SJSA1 (cell line): ENCODE data around the gene LDB1. TPM values are rescaled to one million over a fixed set of nuclear protein-coding genes. Genes with fewer than 3 reads are reported as not detected.

Experiments used
- DNase-seq, 2 experiments: peaks; one replicate each; pipeline ENCODE4 v3.0.0-alpha.2; 2015 to 2020; ENCODE audit warnings: low spot score in 2 of 2, low read depth in 1 of 2
- H3K27ac ChIP-seq: fragments of 250-450 bp; sonication (Bioruptor Pico); 2 replicates; pipeline ENCODE4 v1.5.1; 2020; ENCODE audit warnings: mild to moderate bottlenecking, moderate library complexity
- H3K27me3 ChIP-seq: fragments of 250-450 bp; sonication (Bioruptor Pico); replicated peaks from 2 replicates; pipeline ENCODE4 v1.5.1; 2020; ENCODE audit warnings: mild to moderate bottlenecking, moderate library complexity
- H3K36me3 ChIP-seq: fragments of 250-450 bp; sonication (Bioruptor Pico); 2 replicates; pipeline ENCODE4 v1.5.1; 2020; ENCODE audit warnings: mild to moderate bottlenecking
- H3K4me1 ChIP-seq: fragments of 250-450 bp; sonication (Bioruptor Pico); replicated peaks from 2 replicates; pipeline ENCODE4 v1.6.1; 2021; ENCODE audit warnings: mild to moderate bottlenecking
- H3K4me3 ChIP-seq: fragments of 250-450 bp; sonication (Bioruptor Pico); 2 replicates; pipeline ENCODE4 v1.5.1; 2020; ENCODE audit warnings: mild to moderate bottlenecking
- H3K9me3 ChIP-seq: fragments of 250-450 bp; sonication (Bioruptor Pico); replicated peaks from 2 replicates; pipeline ENCODE4 v1.5.1; 2020; ENCODE audit warnings: mild to moderate bottlenecking
- total RNA-seq: library from RNA; depleted of rRNA; stranded (reverse); fragments of >200 nt; shearing (Covaris generic); gene quantifications from 2 replicates; pipeline ENCODE4 v1.2.3, GENCODE V29; 2014

LDB1 gene
- total RNA-seq, 1 experiment from 2014 or later, result 29.0 TPM

- H3K4me3 ChIP-seq, result peak overlapping the region; percentile 53
- no peak for DNase-seq
- H3K27me3 ChIP-seq, result no peaks in the 10 kb centered on the region
- no peaks in the 10 kb centered on the region for H3K9me3 ChIP-seq
- peaks cover 56% of the 10 kb centered on the region for H3K4me1 ChIP-seq
- peak overlapping the region; percentile 57; the same call in 1 of the 2 replicates for H3K27ac ChIP-seq
- H3K36me3 ChIP-seq, result peaks cover 44% of the 10 kb centered on the region
Measured at GRCh38 chr10:102113261-102113955, 6.8 kb downstream of the LDB1 start.

- H3K27ac ChIP-seq, result no peak overlapping the region
- H3K27me3 ChIP-seq, result no peaks in the 10 kb centered on the region
- peaks cover 51% of the 10 kb centered on the region for H3K36me3 ChIP-seq
- H3K4me3 ChIP-seq, result no peak overlapping the region
- H3K9me3 ChIP-seq, result no peaks in the 10 kb centered on the region
- DNase-seq, result no peak
- peaks cover 45% of the 10 kb centered on the region for H3K4me1 ChIP-seq
Measured at GRCh38 chr10:102112210-102112817, 7.9 kb downstream of the LDB1 start.

GRCh38 chr10:102111276-102111675 is 8.9 kb downstream of the LDB1 start:
- DNase-seq, result no peak
- no peaks in the 10 kb centered on the region for H3K27me3 ChIP-seq
- H3K4me1 ChIP-seq, result peaks cover 36% of the 10 kb centered on the region
- H3K4me3 ChIP-seq, result no peak overlapping the region
- H3K9me3 ChIP-seq, result no peaks in the 10 kb centered on the region
- no peak overlapping the region for H3K27ac ChIP-seq
- peaks cover 54% of the 10 kb centered on the region for H3K36me3 ChIP-seq

- Histone ChIP-seq H3K36me3 (peaks cover 59% of the 10 kb centered on the region), H3K4me3 (no peak overlapping the region), H3K27ac (no peak overlapping the region)
Measured at GRCh38 chr10:102109166-102110116, 10.7 kb downstream of the LDB1 start.

GRCh38 chr10:102106998-102107397 is 13.2 kb downstream of the LDB1 start:
- Histone ChIP-seq H3K27ac (no peak overlapping the region), H3K4me3 (no peak overlapping the region)

More at GRCh38 chr10:102109166-102110116, 10.7 kb downstream of the LDB1 start:
- no peaks in the 10 kb centered on the region for H3K27me3 ChIP-seq
- H3K4me1 ChIP-seq, result peaks cover 23% of the 10 kb centered on the region
- no peak for DNase-seq
- no peaks in the 10 kb centered on the region for H3K9me3 ChIP-seq

GRCh38 chr10:102102421-102102820 is 17.7 kb downstream of the LDB1 start:
- H3K9me3 ChIP-seq, result no peaks in the 10 kb centered on the region
- H3K36me3 ChIP-seq, result 0 out of 2 replicates have a peak, but pooled peaks cover 10% of the 10 kb centered on the region
- H3K4me3 ChIP-seq, result no peak overlapping the region
- no peaks in the 10 kb centered on the region for H3K4me1 ChIP-seq
- no peaks in the 10 kb centered on the region for H3K27me3 ChIP-seq
- no peak overlapping the region for H3K27ac ChIP-seq
- DNase-seq, result no peak

More at GRCh38 chr10:102106998-102107397, 13.2 kb downstream of the LDB1 start:
- no peaks in the 10 kb centered on the region for H3K9me3 ChIP-seq
- DNase-seq, result no peak
- H3K36me3 ChIP-seq, result peaks cover 53% of the 10 kb centered on the region
- peaks cover under 1% of the 10 kb centered on the region; the same call in 1 of the 2 replicates for H3K4me1 ChIP-seq
- H3K27me3 ChIP-seq, result no peaks in the 10 kb centered on the region

- Histone ChIP-seq H3K9me3 (no peaks in the 10 kb centered on the region), H3K27me3 (no peaks in the 10 kb centered on the region), H3K36me3 (0 out of 2 replicates have a peak, but pooled peaks cover 4% of the 10 kb centered on the region), H3K4me1 (no peaks in the 10 kb centered on the region), H3K27ac (no peak overlapping the region), H3K4me3 (no peak overlapping the region)
- DNase-seq, result no peak
Measured at GRCh38 chr10:102101152-102101551, 19.0 kb downstream of the LDB1 start.

- Histone ChIP-seq H3K4me3 (no peak overlapping the region), H3K4me1 (no peaks in the 10 kb centered on the region)
- DNase-seq, result no peak
Measured at GRCh38 chr10:102096449-102096848, 23.7 kb downstream of the LDB1 start.

GRCh38 chr10:102090772-102091171 is 29.4 kb downstream of the LDB1 start:
- H3K27me3 ChIP-seq, result no peaks in the 10 kb centered on the region
- H3K4me1 ChIP-seq, result no peaks in the 10 kb centered on the region
- H3K36me3 ChIP-seq, result no peaks in the 10 kb centered on the region
- no peak overlapping the region for H3K27ac ChIP-seq
- no peaks in the 10 kb centered on the region for H3K9me3 ChIP-seq
- no peak for DNase-seq
- no peak overlapping the region for H3K4me3 ChIP-seq

More at GRCh38 chr10:102096449-102096848, 23.7 kb downstream of the LDB1 start:
- Histone ChIP-seq H3K27ac (no peak overlapping the region), H3K9me3 (no peaks in the 10 kb centered on the region), H3K36me3 (no peaks in the 10 kb centered on the region), H3K27me3 (no peaks in the 10 kb centered on the region)

GRCh38 chr10:102086196-102086595 is 34.0 kb downstream of the LDB1 start:
- Histone ChIP-seq H3K27ac (no peak overlapping the region), H3K9me3 (no peaks in the 10 kb centered on the region), H3K36me3 (no peaks in the 10 kb centered on the region), H3K4me3 (no peak overlapping the region), H3K27me3 (no peaks in the 10 kb centered on the region), H3K4me1 (no peaks in the 10 kb centered on the region)
- DNase-seq, result no peak

- Histone ChIP-seq H3K27me3 (no peaks in the 10 kb centered on the region), H3K4me1 (no peaks in the 10 kb centered on the region), H3K27ac (no peak overlapping the region), H3K9me3 (no peaks in the 10 kb centered on the region), H3K4me3 (no peak overlapping the region), H3K36me3 (no peaks in the 10 kb centered on the region)
- DNase-seq, result no peak
Measured at GRCh38 chr10:102085336-102085735, 34.8 kb downstream of the LDB1 start.

GRCh38 chr10:102083541-102083940 is 36.6 kb downstream of the LDB1 start:
- H3K4me1 ChIP-seq, result no peaks in the 10 kb centered on the region
- no peaks in the 10 kb centered on the region for H3K27me3 ChIP-seq
- no peaks in the 10 kb centered on the region for H3K9me3 ChIP-seq
- H3K4me3 ChIP-seq, result no peak overlapping the region
- no peak for DNase-seq
- no peaks in the 10 kb centered on the region for H3K36me3 ChIP-seq
- no peak overlapping the region for H3K27ac ChIP-seq

GRCh38 chr10:102072673-102073527 is 47.3 kb downstream of the LDB1 start:
- no peaks in the 10 kb centered on the region for H3K27me3 ChIP-seq
- H3K4me3 ChIP-seq, result no peak overlapping the region
- H3K4me1 ChIP-seq, result no peaks in the 10 kb centered on the region
- peak; percentile 69 to 84 for DNase-seq
- no peak overlapping the region for H3K27ac ChIP-seq
- no peaks in the 10 kb centered on the region for H3K9me3 ChIP-seq
- H3K36me3 ChIP-seq, result peaks cover 10% of the 10 kb centered on the region
